Left ventricle myocardium inferior (tissue), 1 donor: ENCODE results near the gene TMEM132E. TPM values are rescaled to one million over a fixed set of nuclear protein-coding genes. Genes with fewer than 3 reads are reported as not detected.

ENCODE experiments used
- DNase-seq: peaks from one replicate; pipeline ENCODE4 v3.0.0-alpha.2; 2020
- H3K27ac ChIP-seq: fragments of 200-600 bp; replicated peaks from 2 replicates; pipeline ENCODE4 v1.8.0; 2021
- H3K27me3 ChIP-seq: fragments of 200-600 bp; 2 replicates; pipeline ENCODE4 v1.8.0; 2021; ENCODE audit warnings: low read depth
- H3K36me3 ChIP-seq: fragments of 200-600 bp; 2 replicates; pipeline ENCODE4 v1.8.0; 2021
- H3K4me1 ChIP-seq: fragments of 200-600 bp; 2 replicates; pipeline ENCODE4 v1.8.0; 2021
- H3K4me3 ChIP-seq: fragments of 200-600 bp; 2 replicates; pipeline ENCODE4 v1.8.0; 2021; ENCODE audit warnings: mild to moderate bottlenecking, moderate library complexity
- H3K9me3 ChIP-seq: fragments of 200-600 bp; replicated peaks from 2 replicates; pipeline ENCODE4 v1.8.0; 2021
- CTCF ChIP-seq: fragments of 200-600 bp; IDR thresholded peaks from 2 replicates; pipeline ENCODE4 v1.8.0; 2021; ENCODE audit warnings: antibody characterized with exemption, mild to moderate bottlenecking, borderline replicate concordance
- intact Hi-C: fragments of 100-400 bp; cut with micrococcal nuclease; formaldehyde crosslinking; loops from one replicate; pipeline ENCODE4 v1.11.0; 2022
- total RNA-seq: library from RNA; stranded (reverse); fragmentation: NEBNext Ultra II Directional; extraction: Animal tissue kit (Norgen Biotek cat#: 25700); gene quantifications from one replicate; pipeline ENCODE4 v1.2.1, GENCODE V29; 2021
- donor health status: DM: no; HTN: yes; CAD: no; lungs with severe emphysema.

Gene TMEM132E
- total RNA-seq, 1 donor from 2014 or later = 0.05 TPM

GRCh38 chr17:34637041-34637547, 57.7 kb downstream of the TMEM132E start:
- no peak for TF ChIP-seq CTCF
- Histone ChIP-seq H3K4me1 (peaks cover 9% of the 10 kb centered on the region), H3K36me3 (no peaks in the 10 kb centered on the region), H3K9me3 (no peaks in the 10 kb centered on the region), H3K27ac (no peak overlapping the region), H3K4me3 (no peak overlapping the region), H3K27me3 (peaks cover 100% of the 10 kb centered on the region)
- intact Hi-C loops = no loop called here
- no peak for DNase-seq

GRCh38 chr17:34637548-34638525, 58.5 kb downstream of the TMEM132E start:
- Histone ChIP-seq H3K4me1 (peaks cover 9% of the 10 kb centered on the region), H3K4me3 (peak overlapping the region; percentile 67), H3K27ac (no peak overlapping the region), H3K27me3 (peaks cover 100% of the 10 kb centered on the region), H3K9me3 (no peaks in the 10 kb centered on the region), H3K36me3 (no peaks in the 10 kb centered on the region)
- intact Hi-C loops = no loop called here
- peak; percentile 74 for DNase-seq
- TF ChIP-seq CTCF = peak; percentile 88

- peak overlapping the region; percentile 67 for H3K4me3 ChIP-seq
These were observed 59.3 kb downstream of the TMEM132E start for GRCh38 chr17:34638526-34639260.

GRCh38 chr17:34639706-34640425, 60.5 kb downstream of the TMEM132E start:
- H3K27me3 ChIP-seq = peaks cover 100% of the 10 kb centered on the region
- no peak for TF ChIP-seq CTCF
- no peaks in the 10 kb centered on the region for H3K9me3 ChIP-seq
- no peaks in the 10 kb centered on the region for H3K36me3 ChIP-seq
- intact Hi-C loops = loop anchor here (10.0 kb wide), 1 partner anchor 225 kb away; no protein-coding TSS in a partner anchor
- peaks cover 9% of the 10 kb centered on the region for H3K4me1 ChIP-seq
- H3K27ac ChIP-seq = no peak overlapping the region
- no peak overlapping the region for H3K4me3 ChIP-seq
- DNase-seq = no peak

More at GRCh38 chr17:34638526-34639260, 59.3 kb downstream of the TMEM132E start:
- Histone ChIP-seq H3K9me3 (no peaks in the 10 kb centered on the region), H3K27ac (no peak overlapping the region), H3K27me3 (peaks cover 100% of the 10 kb centered on the region), H3K36me3 (no peaks in the 10 kb centered on the region), H3K4me1 (peaks cover 9% of the 10 kb centered on the region)
- DNase-seq = no peak
- intact Hi-C loops = no loop called here
- peak; percentile 6 for TF ChIP-seq CTCF

- H3K4me3 ChIP-seq = no peak overlapping the region
- H3K36me3 ChIP-seq = no peaks in the 10 kb centered on the region
- no peak overlapping the region for H3K27ac ChIP-seq
- TF ChIP-seq CTCF = no peak
- DNase-seq = no peak
- intact Hi-C loops = loop anchor here (10.0 kb wide), 1 partner anchor 227 kb away; no protein-coding TSS in a partner anchor
- H3K4me1 ChIP-seq = peaks cover 9% of the 10 kb centered on the region
- H3K27me3 ChIP-seq = peaks cover 100% of the 10 kb centered on the region
- no peaks in the 10 kb centered on the region for H3K9me3 ChIP-seq
These were observed 62.0 kb downstream of the TMEM132E start for GRCh38 chr17:34641368-34641767.
